Neuron (in vitro differentiated cells): ENCODE results near the gene TAGLN.
"Not testable (repeated sequence)": the region's sequence is repeated elsewhere in the genome, so short reads cannot be mapped to it uniquely, and the experiment has no call there.

Experiments
- H2AFZ ChIP-seq: one replicate; pipeline ENCODE4 v1.6.1; 2013; ENCODE audit warnings: low read depth, mild to moderate bottlenecking, inconsistent platforms, low read length, moderate library complexity
- H3K27me3 ChIP-seq: one replicate; pipeline ENCODE4 v1.6.1; 2013; ENCODE audit warnings: low read length; ENCODE audit not compliant: insufficient read depth
- H3K36me3 ChIP-seq: one replicate; pipeline ENCODE4 v1.6.1; 2013; ENCODE audit warnings: low read length; ENCODE audit not compliant: insufficient read depth
- H3K4me1 ChIP-seq: one replicate; pipeline ENCODE4 v1.6.1; 2013; ENCODE audit warnings: low read length; ENCODE audit not compliant: insufficient read depth
- H3K4me3 ChIP-seq: 2 replicates; pipeline ENCODE4 v1.5.1; 2013; ENCODE audit warnings: mild to moderate bottlenecking, low read length, moderate library complexity
- H3K9me3 ChIP-seq: one replicate; pipeline ENCODE4 v1.6.1; 2013; ENCODE audit warnings: low read length

Gene TAGLN

GRCh38 chr11:117205211-117205818 is 6.1 kb downstream of the TAGLN start:
- no peak overlapping the region for H3K4me3 ChIP-seq
- peaks cover 7% of the 10 kb centered on the region for H3K36me3 ChIP-seq
- H2AFZ ChIP-seq, result no peak overlapping the region
- no peaks in the 10 kb centered on the region for H3K27me3 ChIP-seq
- H3K9me3 ChIP-seq, result no peaks in the 10 kb centered on the region
- no peaks in the 10 kb centered on the region for H3K4me1 ChIP-seq

DNA sequence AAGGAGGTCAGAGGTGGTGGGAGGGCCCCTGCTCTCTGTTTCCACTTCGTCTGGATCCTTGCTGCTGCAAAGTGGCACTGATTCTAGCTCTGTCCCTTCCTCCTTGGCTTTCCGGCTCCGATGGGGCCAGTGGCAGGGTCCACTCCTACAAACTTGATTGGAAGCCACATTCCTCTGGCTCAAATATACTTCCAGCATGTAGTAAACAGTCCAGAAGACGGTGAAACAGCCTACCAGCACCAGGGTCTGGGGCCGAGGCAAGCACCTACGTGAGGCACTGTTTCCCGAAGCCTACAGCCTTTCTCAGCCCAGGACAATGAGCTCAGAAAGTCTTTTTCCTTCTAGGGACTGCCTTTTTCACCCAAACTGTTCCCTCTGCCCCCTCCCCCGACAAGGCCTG is 6.9 kb downstream of the TAGLN start:
- not testable (repeated sequence) for H3K9me3 ChIP-seq, H3K36me3 ChIP-seq, H3K4me3 ChIP-seq, H3K4me1 ChIP-seq, H3K27me3 ChIP-seq, H2AFZ ChIP-seq

DNA sequence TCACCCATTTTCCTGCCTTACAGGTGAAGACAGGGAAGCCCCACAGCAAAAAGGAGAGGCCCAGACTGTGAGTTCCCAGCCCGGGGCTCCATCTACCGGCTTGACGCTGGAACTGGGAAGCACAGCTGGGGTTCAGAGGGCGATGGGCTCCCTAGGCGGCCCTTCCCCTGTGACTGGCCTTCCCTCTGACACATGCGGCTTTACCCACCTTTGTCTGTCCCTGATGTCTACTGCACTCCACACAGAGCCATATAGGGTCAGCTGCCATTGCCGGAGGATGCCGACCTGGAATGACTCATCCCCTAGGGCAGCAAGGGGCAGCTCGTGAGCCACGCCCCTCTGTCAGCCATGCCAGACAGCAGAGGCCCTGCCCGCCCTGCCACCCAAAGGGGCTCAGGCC is 7.7 kb downstream of the TAGLN start:
- not testable (repeated sequence) for H3K27me3 ChIP-seq, H3K9me3 ChIP-seq, H3K4me1 ChIP-seq, H3K36me3 ChIP-seq, H2AFZ ChIP-seq, H3K4me3 ChIP-seq

- H3K4me1 ChIP-seq, H3K36me3 ChIP-seq, H3K9me3 ChIP-seq, H3K27me3 ChIP-seq, H3K4me3 ChIP-seq, H2AFZ ChIP-seq: not testable (repeated sequence)
Measured at GRCh38 chr11:117207481-117207880, 8.3 kb downstream of the TAGLN start.

GRCh38 chr11:117208710-117209109 is 9.5 kb downstream of the TAGLN start:
- H3K4me1 ChIP-seq, H3K4me3 ChIP-seq, H3K9me3 ChIP-seq, H2AFZ ChIP-seq, H3K27me3 ChIP-seq: not testable (repeated sequence)
- peaks cover 13% of the 10 kb centered on the region for H3K36me3 ChIP-seq

GRCh38 chr11:117209351-117210125 is 10.4 kb downstream of the TAGLN start:
- not testable (repeated sequence) for H3K4me3 ChIP-seq, H3K9me3 ChIP-seq, H3K4me1 ChIP-seq, H2AFZ ChIP-seq, H3K27me3 ChIP-seq
- H3K36me3 ChIP-seq, result peaks cover 13% of the 10 kb centered on the region

- Histone ChIP-seq H3K27me3 (no peaks in the 10 kb centered on the region), H2AFZ (no peak overlapping the region), H3K4me3 (no peak overlapping the region), H3K36me3 (peaks cover 8% of the 10 kb centered on the region), H3K4me1 (peaks cover 10% of the 10 kb centered on the region), H3K9me3 (no peaks in the 10 kb centered on the region)
Measured at GRCh38 chr11:117210620-117211019, 11.4 kb downstream of the TAGLN start.

GRCh38 chr11:117212697-117213355 is 13.7 kb downstream of the TAGLN start:
- no peak overlapping the region for H2AFZ ChIP-seq

GRCh38 chr11:117214404-117215110 is 15.4 kb downstream of the TAGLN start:
- Histone ChIP-seq H3K9me3 (no peaks in the 10 kb centered on the region), H3K36me3 (peaks cover 28% of the 10 kb centered on the region), H3K4me3 (no peak overlapping the region), H2AFZ (no peak overlapping the region), H3K4me1 (peaks cover 10% of the 10 kb centered on the region), H3K27me3 (no peaks in the 10 kb centered on the region)

More at GRCh38 chr11:117212697-117213355, 13.7 kb downstream of the TAGLN start:
- H3K4me3 ChIP-seq, result no peak overlapping the region
- H3K36me3 ChIP-seq, result peaks cover 12% of the 10 kb centered on the region
- H3K27me3 ChIP-seq, result no peaks in the 10 kb centered on the region
- peaks cover 10% of the 10 kb centered on the region for H3K4me1 ChIP-seq
- H3K9me3 ChIP-seq, result no peaks in the 10 kb centered on the region

GRCh38 chr11:117217141-117218084 is 18.2 kb downstream of the TAGLN start:
- H3K27me3 ChIP-seq, result no peaks in the 10 kb centered on the region
- H3K4me1 ChIP-seq, result peaks cover 10% of the 10 kb centered on the region
- H2AFZ ChIP-seq, result no peak overlapping the region
- no peak overlapping the region for H3K4me3 ChIP-seq
- H3K9me3 ChIP-seq, result no peaks in the 10 kb centered on the region
- peaks cover 46% of the 10 kb centered on the region for H3K36me3 ChIP-seq

GRCh38 chr11:117218133-117218915 is 19.2 kb downstream of the TAGLN start:
- Histone ChIP-seq H3K4me3 (no peak overlapping the region), H3K4me1 (peaks cover 10% of the 10 kb centered on the region), H3K27me3 (no peaks in the 10 kb centered on the region), H2AFZ (no peak overlapping the region), H3K36me3 (peaks cover 47% of the 10 kb centered on the region), H3K9me3 (no peaks in the 10 kb centered on the region)

DNA sequence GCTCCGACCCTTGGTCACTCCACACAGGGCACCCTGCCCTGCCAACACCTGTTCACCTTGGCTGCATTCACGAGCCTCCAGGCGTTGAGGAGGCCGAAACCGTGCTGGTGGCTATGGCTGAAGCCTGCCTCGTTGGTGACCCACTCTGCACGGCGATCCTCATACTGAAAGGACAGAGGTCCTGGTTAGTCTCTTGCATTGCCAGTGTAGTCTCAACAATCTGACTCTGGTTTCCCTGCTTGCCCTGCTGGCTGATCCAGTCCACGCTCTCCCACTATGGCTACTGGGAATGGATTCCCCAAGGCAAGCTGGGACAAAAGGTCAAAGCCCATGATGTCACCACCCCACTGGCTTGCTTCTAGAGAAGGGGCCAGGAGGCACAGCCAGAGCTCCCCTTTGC is 19.8 kb downstream of the TAGLN start:
- Histone ChIP-seq H3K36me3 (peaks cover 52% of the 10 kb centered on the region), H3K4me1 (peaks cover 10% of the 10 kb centered on the region)

More for the DNA sequence above, 19.8 kb downstream of the TAGLN start:
- Histone ChIP-seq H2AFZ (no peak overlapping the region), H3K27me3 (no peaks in the 10 kb centered on the region), H3K4me3 (no peak overlapping the region), H3K9me3 (no peaks in the 10 kb centered on the region)
